ENCODE data around the gene KIRREL3. TPM values are rescaled to one million over a fixed set of nuclear protein-coding genes. Genes with fewer than 3 reads are reported as not detected.

The KIRREL3 gene
- total and polyA plus RNA-seq, 9 of the 15 experiments (the other 6 are each of a cell fraction or from before 2014, with no cell fraction given): 0.04 to 0.10 TPM; not detected in 7

DNA sequence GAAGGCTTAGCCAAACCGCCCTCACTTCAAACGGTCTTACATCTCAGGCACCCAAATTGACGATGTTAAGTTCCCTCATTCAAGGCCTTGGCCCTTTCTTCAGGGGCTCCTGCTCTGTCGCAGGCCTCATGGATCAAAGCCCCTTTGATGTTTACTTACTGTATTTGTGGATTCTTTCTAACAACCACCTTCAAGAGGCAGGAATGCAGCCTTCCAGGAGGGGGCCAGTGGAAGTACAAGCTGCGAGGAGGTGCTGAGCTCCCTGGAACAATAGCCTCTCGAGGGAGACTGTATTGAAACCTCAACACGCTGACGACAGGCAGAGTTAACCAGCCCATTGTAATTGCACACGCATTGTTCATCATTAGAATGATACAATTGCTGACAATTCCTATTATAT is 436.0 kb downstream of the KIRREL3 start:
- 0% methylated on average over 9 of the region's 9 CpGs for WGBS (ENCODE audit: insufficient coverage, low coverage, missing lambda C conversion rate)
- CTCF ChIA-PET (ENCODE audit: low intra/inter-chr PET ratio): no interaction called here
- Histone ChIP-seq H3K27me3 (ENCODE audit: control insufficient read depth in 2 of 2, insufficient read depth in 2 of 2, low read length in 2 of 2) (no peaks in the 10 kb centered on the region), H3K4me3 (no peak overlapping the region), H3K9ac (ENCODE audit: insufficient read depth in 1 of 2, low read depth in 2 of 2, low read length in 2 of 2) (no peak overlapping the region), H3K4me2 (ENCODE audit: insufficient read depth, low read length) (no peak overlapping the region), H3K9me1 (ENCODE audit: control insufficient read depth, insufficient read depth, low read length) (no peaks in the 10 kb centered on the region), H3K27ac (ENCODE audit: extremely low read depth, low read depth, low read length) (no peak overlapping the region), H3K36me3 (ENCODE audit: control insufficient read depth, insufficient read depth, low read length) (no peaks in the 10 kb centered on the region), H3K9me3 (replicated peaks; ENCODE audit: control insufficient read depth, insufficient read depth, low read depth, low read length) (no peaks in the 10 kb centered on the region), H2AFZ (ENCODE audit: low read depth, low read length) (no peak overlapping the region), H3K4me1 (replicated peaks in 1 of 2; ENCODE audit: control insufficient read depth in 2 of 2, insufficient read depth in 2 of 2, low read length in 2 of 2) (no peaks in the 10 kb centered on the region), H3K79me2 (ENCODE audit: control insufficient read depth, insufficient read depth, low read length) (no peaks in the 10 kb centered on the region), H4K20me1 (replicated peaks; ENCODE audit: control insufficient read depth, insufficient read depth, low read length) (0 out of 2 replicates have a peak, but pooled peaks cover 5% of the 10 kb centered on the region)
- in situ Hi-C loops (cut with MboI): no loop called here
- FAIRE-seq: no peak
- no peak for DNase-seq (ENCODE audit: extremely low read depth in 1 of 4, low spot score in 3 of 4)
- BruUV-seq (replicated peaks): no TSS peak
- TF ChIP-seq BCOR (IDR thresholded peaks at IDR 0.05): no peak
- no peak for TF ChIP-seq ZNF780A (CRISPR knock-in tag; IDR thresholded peaks at IDR 0.05)
- TF ChIP-seq EHMT2 (IDR thresholded peaks at IDR 0.05): no peak
- no peak for TF ChIP-seq RBBP5 (IDR thresholded peaks at IDR 0.05; ENCODE audit: borderline replicate concordance, insufficient read depth, low read length, poor library complexity, severe bottlenecking)
- TF ChIP-seq, protein P1, sequence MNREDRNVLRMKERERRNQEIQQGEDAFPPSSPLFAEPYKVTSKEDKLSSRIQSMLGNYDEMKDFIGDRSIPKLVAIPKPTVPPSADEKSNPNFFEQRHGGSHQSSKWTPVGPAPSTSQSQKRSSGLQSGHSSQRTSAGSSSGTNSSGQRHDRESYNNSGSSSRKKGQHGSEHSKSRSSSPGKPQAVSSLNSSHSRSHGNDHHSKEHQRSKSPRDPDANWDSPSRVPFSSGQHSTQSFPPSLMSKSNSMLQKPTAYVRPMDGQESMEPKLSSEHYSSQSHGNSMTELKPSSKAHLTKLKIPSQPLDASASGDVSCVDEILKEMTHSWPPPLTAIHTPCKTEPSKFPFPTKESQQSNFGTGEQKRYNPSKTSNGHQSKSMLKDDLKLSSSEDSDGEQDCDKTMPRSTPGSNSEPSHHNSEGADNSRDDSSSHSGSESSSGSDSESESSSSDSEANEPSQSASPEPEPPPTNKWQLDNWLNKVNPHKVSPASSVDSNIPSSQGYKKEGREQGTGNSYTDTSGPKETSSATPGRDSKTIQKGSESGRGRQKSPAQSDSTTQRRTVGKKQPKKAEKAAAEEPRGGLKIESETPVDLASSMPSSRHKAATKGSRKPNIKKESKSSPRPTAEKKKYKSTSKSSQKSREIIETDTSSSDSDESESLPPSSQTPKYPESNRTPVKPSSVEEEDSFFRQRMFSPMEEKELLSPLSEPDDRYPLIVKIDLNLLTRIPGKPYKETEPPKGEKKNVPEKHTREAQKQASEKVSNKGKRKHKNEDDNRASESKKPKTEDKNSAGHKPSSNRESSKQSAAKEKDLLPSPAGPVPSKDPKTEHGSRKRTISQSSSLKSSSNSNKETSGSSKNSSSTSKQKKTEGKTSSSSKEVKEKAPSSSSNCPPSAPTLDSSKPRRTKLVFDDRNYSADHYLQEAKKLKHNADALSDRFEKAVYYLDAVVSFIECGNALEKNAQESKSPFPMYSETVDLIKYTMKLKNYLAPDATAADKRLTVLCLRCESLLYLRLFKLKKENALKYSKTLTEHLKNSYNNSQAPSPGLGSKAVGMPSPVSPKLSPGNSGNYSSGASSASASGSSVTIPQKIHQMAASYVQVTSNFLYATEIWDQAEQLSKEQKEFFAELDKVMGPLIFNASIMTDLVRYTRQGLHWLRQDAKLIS (CRISPR knock-in tag; IDR thresholded peaks at IDR 0.05): no peak
- no peak for TF ChIP-seq CTBP1 (IDR thresholded peaks at IDR 0.05; ENCODE audit: borderline replicate concordance)
- TF ChIP-seq ETV5 (CRISPR knock-in tag; IDR thresholded peaks at IDR 0.05; ENCODE audit: low read depth): no peak
- TF ChIP-seq XRCC5 (IDR thresholded peaks at IDR 0.05; ENCODE audit: low read depth, low read length): no peak
- no peak for TF ChIP-seq TGIF2 (CRISPR knock-in tag; IDR thresholded peaks at IDR 0.05)
- TF ChIP-seq, protein P2, sequence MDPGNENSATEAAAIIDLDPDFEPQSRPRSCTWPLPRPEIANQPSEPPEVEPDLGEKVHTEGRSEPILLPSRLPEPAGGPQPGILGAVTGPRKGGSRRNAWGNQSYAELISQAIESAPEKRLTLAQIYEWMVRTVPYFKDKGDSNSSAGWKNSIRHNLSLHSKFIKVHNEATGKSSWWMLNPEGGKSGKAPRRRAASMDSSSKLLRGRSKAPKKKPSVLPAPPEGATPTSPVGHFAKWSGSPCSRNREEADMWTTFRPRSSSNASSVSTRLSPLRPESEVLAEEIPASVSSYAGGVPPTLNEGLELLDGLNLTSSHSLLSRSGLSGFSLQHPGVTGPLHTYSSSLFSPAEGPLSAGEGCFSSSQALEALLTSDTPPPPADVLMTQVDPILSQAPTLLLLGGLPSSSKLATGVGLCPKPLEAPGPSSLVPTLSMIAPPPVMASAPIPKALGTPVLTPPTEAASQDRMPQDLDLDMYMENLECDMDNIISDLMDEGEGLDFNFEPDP (CRISPR knock-in tag; IDR thresholded peaks at IDR 0.05): no peak
- TF ChIP-seq NR4A1 (CRISPR knock-in tag; IDR thresholded peaks at IDR 0.05): no peak
- TF ChIP-seq NR4A1 (tag; IDR thresholded peaks at IDR 0.05): no peak
- no peak for TF ChIP-seq ZNF561 (CRISPR knock-in tag; conservative IDR thresholded peaks at IDR 0.05)
- no peak for TF ChIP-seq NFYB (IDR thresholded peaks at IDR 0.05; ENCODE audit: extremely low read depth, insufficient read length)
- no peak for TF ChIP-seq POLR2B (IDR thresholded peaks at IDR 0.05; ENCODE audit: low read depth, partially characterized antibody)
- no peak for TF ChIP-seq CHD2 (IDR thresholded peaks at IDR 0.05; ENCODE audit: low read depth, low read length)
- TF ChIP-seq CBX8 (IDR thresholded peaks at IDR 0.05; ENCODE audit: borderline replicate concordance, extremely low read depth, low read depth, low read length, poor library complexity, severe bottlenecking): no peak
- no peak for ATAC-seq
- intact Hi-C loops (cut with micrococcal nuclease): no loop called here
- POLR2A ChIA-PET: no interaction called here

Measured in K562 (cell line).